ENCODE data around the gene MXRA7.
"Not testable (repeated sequence)": the region's sequence is repeated elsewhere in the genome, so short reads cannot be mapped to it uniquely, and the experiment has no call there.

MXRA7 gene

DNA sequence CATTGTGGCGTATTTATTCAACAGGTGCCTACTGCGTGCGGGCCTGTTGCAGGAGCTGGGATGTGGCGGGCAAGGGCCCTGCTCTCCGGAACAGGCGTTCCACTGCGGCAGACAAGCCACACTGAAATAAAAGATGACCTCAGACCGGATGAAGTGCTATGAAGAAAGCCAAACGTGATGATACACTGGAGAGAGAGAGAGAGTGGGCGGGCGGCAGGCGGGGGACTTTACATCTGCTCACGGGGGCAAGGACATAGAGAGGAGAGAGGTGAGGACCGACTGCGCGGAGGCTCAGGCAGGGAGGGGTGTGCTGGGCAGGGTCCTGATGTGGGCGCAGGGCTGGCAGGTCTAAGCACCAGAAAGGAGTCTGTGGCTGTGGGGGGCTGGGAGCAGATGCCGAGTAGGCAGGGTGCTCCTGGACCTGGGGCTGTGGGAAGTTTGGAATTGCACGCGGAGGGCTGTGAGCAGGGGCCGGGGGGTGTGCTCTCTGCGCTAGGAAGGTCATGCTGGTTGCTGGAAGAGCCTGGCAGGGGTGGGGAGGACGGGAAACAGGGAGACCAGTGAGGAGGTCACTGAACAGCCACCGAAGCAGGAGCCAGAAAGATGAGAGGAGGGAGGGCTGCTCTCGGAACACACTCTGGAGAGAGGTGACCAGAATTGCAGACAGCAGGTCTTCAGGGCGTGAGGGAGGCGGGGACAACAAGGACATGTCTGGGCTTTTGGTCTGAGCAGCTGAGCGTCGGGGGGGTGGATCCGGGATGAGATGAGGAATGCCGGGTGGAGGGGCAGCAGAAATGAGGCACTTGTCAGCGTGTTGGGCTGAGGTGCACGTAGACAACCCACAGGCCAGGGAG lies 9.9 kb downstream of the MXRA7 start:
- Histone ChIP-seq H3F3A (ENCODE audit: low read depth) (no peaks in the 10 kb centered on the region), H3K27me3 (ENCODE audit: insufficient read depth, low read length, poor library complexity, severe bottlenecking) (no peaks in the 10 kb centered on the region), H4K20me1 (ENCODE audit: insufficient read depth, low read length, poor library complexity, severe bottlenecking) (no peaks in the 10 kb centered on the region), H3K79me2 (ENCODE audit: insufficient read depth, low read length) (no peaks in the 10 kb centered on the region), H3K4me1 (ENCODE audit: insufficient read depth, low read length, poor library complexity, severe bottlenecking) (no peaks in the 10 kb centered on the region), H3K9me2 (replicated peaks; ENCODE audit: low read depth, low read length) (no peaks in the 10 kb centered on the region), H3K4me2 (ENCODE audit: low read depth, low read length, poor library complexity, severe bottlenecking) (no peak overlapping the region), H2AFZ (ENCODE audit: low read length) (no peak overlapping the region), H3K9ac (ENCODE audit: low read depth, low read length, poor library complexity, severe bottlenecking) (no peak overlapping the region), H3K36me3 (ENCODE audit: insufficient read depth, low read length) (no peaks in the 10 kb centered on the region), H3K9me3 (ENCODE audit: insufficient read depth, low read depth, low read length) (no peaks in the 10 kb centered on the region), H3K4me3 (ENCODE audit: low read length, poor library complexity, severe bottlenecking) (no peak overlapping the region)
- TF ChIP-seq CTCF (conservative IDR thresholded peaks at IDR 0.05; ENCODE audit: low read length), result no peak
- no peak for TF ChIP-seq EZH2phosphoT487 (IDR thresholded peaks at IDR 0.05; ENCODE audit: borderline replicate concordance)

GRCh38 chr17:76700270-76700616 lies 10.5 kb downstream of the MXRA7 start:
- no peaks in the 10 kb centered on the region for H3K9me3 ChIP-seq (ENCODE audit: insufficient read depth, low read depth, low read length)
- TF ChIP-seq CTCF (conservative IDR thresholded peaks at IDR 0.05; ENCODE audit: low read length) (no peak), EZH2phosphoT487 (IDR thresholded peaks at IDR 0.05; ENCODE audit: borderline replicate concordance) (no peak)
- no peak overlapping the region for H3K4me3 ChIP-seq (ENCODE audit: low read length, poor library complexity, severe bottlenecking)
- no peaks in the 10 kb centered on the region for H3K9me2 ChIP-seq (replicated peaks; ENCODE audit: low read depth, low read length)
- no peak overlapping the region for H3K4me2 ChIP-seq (ENCODE audit: low read depth, low read length, poor library complexity, severe bottlenecking)
- no peaks in the 10 kb centered on the region for H4K20me1 ChIP-seq (ENCODE audit: insufficient read depth, low read length, poor library complexity, severe bottlenecking)
- no peaks in the 10 kb centered on the region for H3K4me1 ChIP-seq (ENCODE audit: insufficient read depth, low read length, poor library complexity, severe bottlenecking)
- no peak overlapping the region for H3K9ac ChIP-seq (ENCODE audit: low read depth, low read length, poor library complexity, severe bottlenecking)
- H3K79me2 ChIP-seq (ENCODE audit: insufficient read depth, low read length), result no peaks in the 10 kb centered on the region
- H3F3A ChIP-seq (ENCODE audit: low read depth), result no peaks in the 10 kb centered on the region
- H2AFZ ChIP-seq (ENCODE audit: low read length), result no peak overlapping the region
- H3K27me3 ChIP-seq (ENCODE audit: insufficient read depth, low read length, poor library complexity, severe bottlenecking), result no peaks in the 10 kb centered on the region
- no peaks in the 10 kb centered on the region for H3K36me3 ChIP-seq (ENCODE audit: insufficient read depth, low read length)

DNA sequence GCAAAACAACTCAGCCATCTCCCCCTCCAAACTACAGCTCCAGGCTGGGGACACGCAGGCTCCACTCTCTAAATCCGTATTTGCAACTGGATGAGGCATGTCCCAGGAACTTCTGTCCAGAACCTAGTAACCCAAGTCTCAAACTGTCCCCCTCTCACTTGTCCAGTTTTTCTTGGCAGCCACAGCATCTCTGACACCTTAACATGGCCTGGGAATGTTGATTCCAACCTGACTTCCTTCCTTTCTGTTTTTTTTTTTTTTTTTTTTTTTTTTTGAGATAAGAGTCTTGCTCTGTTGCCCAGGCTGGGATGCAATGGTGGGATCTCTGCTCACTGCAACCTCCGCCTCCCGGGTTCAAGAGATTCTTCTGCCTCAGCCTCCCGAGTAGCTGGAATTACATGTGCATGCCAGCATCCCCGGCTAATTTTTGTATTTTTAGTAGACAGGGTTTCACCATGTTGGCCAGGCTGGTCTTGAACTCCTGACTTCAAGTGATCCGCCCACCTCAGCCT lies 12.2 kb downstream of the MXRA7 start:
- H2AFZ ChIP-seq (ENCODE audit: low read length); H3K4me2 ChIP-seq (ENCODE audit: low read depth, low read length, poor library complexity, severe bottlenecking); H3K4me1 ChIP-seq (ENCODE audit: insufficient read depth, low read length, poor library complexity, severe bottlenecking); H3K9me2 ChIP-seq (replicated peaks; ENCODE audit: low read depth, low read length); H3K9ac ChIP-seq (ENCODE audit: low read depth, low read length, poor library complexity, severe bottlenecking); H4K20me1 ChIP-seq (ENCODE audit: insufficient read depth, low read length, poor library complexity, severe bottlenecking); H3F3A ChIP-seq (ENCODE audit: low read depth); H3K36me3 ChIP-seq (ENCODE audit: insufficient read depth, low read length); H3K79me2 ChIP-seq (ENCODE audit: insufficient read depth, low read length); H3K27me3 ChIP-seq (ENCODE audit: insufficient read depth, low read length, poor library complexity, severe bottlenecking); H3K4me3 ChIP-seq (ENCODE audit: low read length, poor library complexity, severe bottlenecking); H3K9me3 ChIP-seq (ENCODE audit: insufficient read depth, low read depth, low read length): not testable (repeated sequence)
